Measurements from ENCODE around the gene HOXA5.

HOXA5 gene

GRCh38 chr7:27171637-27172314 lies 28.3 kb upstream of the HOXA5 start:
- DNase-seq (ENCODE audit: low read depth in 2 of 2): no peak

GRCh38 chr7:27171325-27171636 lies 27.8 kb upstream of the HOXA5 start:
- DNase-seq (ENCODE audit: low read depth in 2 of 2): no peak

- no peak for DNase-seq (ENCODE audit: low read depth in 2 of 2)
Observed at GRCh38 chr7:27170426-27171324, 27.2 kb upstream of the HOXA5 start.

- DNase-seq (ENCODE audit: low read depth in 2 of 2): no peak
Observed at GRCh38 chr7:27169658-27170425, 26.4 kb upstream of the HOXA5 start.

GRCh38 chr7:27168265-27168947 lies 24.9 kb upstream of the HOXA5 start:
- no peak for DNase-seq (ENCODE audit: low read depth in 2 of 2)

- no peak for DNase-seq (ENCODE audit: low read depth in 2 of 2)
Observed at GRCh38 chr7:27167916-27168264, 24.4 kb upstream of the HOXA5 start.

GRCh38 chr7:27166531-27167505 lies 23.3 kb upstream of the HOXA5 start:
- no peak for DNase-seq (ENCODE audit: low read depth in 2 of 2)

- no peak for DNase-seq (ENCODE audit: low read depth in 2 of 2)
Observed at GRCh38 chr7:27165996-27166530, 22.6 kb upstream of the HOXA5 start.

- no peak for DNase-seq (ENCODE audit: low read depth in 2 of 2)
Observed at GRCh38 chr7:27165089-27165995, 21.9 kb upstream of the HOXA5 start, which contains the start of gene HOXA9. Gene HOXA9, minus strand, starts transcription at chr7:27165537. Its CDS starts 80 bp downstream, at chr7:27165457.

- no peak for DNase-seq (ENCODE audit: low read depth in 2 of 2)
Observed at GRCh38 chr7:27164367-27165088, 21.0 kb upstream of the HOXA5 start.

GRCh38 chr7:27164045-27164366 lies 20.5 kb upstream of the HOXA5 start:
- DNase-seq (ENCODE audit: low read depth in 2 of 2): no peak

GRCh38 chr7:27163288-27164044 lies 20.0 kb upstream of the HOXA5 start:
- DNase-seq (ENCODE audit: low read depth in 2 of 2): no peak

- DNase-seq (ENCODE audit: low read depth in 2 of 2): no peak
Observed at GRCh38 chr7:27162561-27163287, 19.2 kb upstream of the HOXA5 start.

- no peak for DNase-seq (ENCODE audit: low read depth in 2 of 2)
Observed at GRCh38 chr7:27161721-27162560, 18.5 kb upstream of the HOXA5 start.

- no peak for DNase-seq (ENCODE audit: low read depth in 2 of 2)
Observed at GRCh38 chr7:27161214-27161720, 17.8 kb upstream of the HOXA5 start.

GRCh38 chr7:27160546-27161213 lies 17.2 kb upstream of the HOXA5 start:
- DNase-seq (ENCODE audit: low read depth in 2 of 2): peak; percentile 63 to 76
